LNCaP clone FGC (cell line): ENCODE data around the gene SLC6A13.

Experiments
- DNase-seq: peaks from one replicate; pipeline ENCODE4 v3.0.0-alpha.2; 2011; ENCODE audit warnings: low read depth
- H3K4me3 ChIP-seq: 2 replicates; pipeline ENCODE4 v1.5.1; 2011; ENCODE audit warnings: mild to moderate bottlenecking, low read depth, low read length, control low read depth
- TF ChIP-seq, protein P1 (sequence below): IDR thresholded peaks from 2 replicates; pipeline ENCODE4 v1.5.1; 2012; ENCODE audit warnings: mild to moderate bottlenecking; ENCODE audit not compliant: control insufficient read depth, insufficient read depth; ENCODE audit errors: extremely low read depth

The SLC6A13 gene

GRCh38 chr12:211142-211465 is 51.5 kb downstream of the SLC6A13 start:
- no peak overlapping the region for H3K4me3 ChIP-seq
- TF ChIP-seq, protein P1, sequence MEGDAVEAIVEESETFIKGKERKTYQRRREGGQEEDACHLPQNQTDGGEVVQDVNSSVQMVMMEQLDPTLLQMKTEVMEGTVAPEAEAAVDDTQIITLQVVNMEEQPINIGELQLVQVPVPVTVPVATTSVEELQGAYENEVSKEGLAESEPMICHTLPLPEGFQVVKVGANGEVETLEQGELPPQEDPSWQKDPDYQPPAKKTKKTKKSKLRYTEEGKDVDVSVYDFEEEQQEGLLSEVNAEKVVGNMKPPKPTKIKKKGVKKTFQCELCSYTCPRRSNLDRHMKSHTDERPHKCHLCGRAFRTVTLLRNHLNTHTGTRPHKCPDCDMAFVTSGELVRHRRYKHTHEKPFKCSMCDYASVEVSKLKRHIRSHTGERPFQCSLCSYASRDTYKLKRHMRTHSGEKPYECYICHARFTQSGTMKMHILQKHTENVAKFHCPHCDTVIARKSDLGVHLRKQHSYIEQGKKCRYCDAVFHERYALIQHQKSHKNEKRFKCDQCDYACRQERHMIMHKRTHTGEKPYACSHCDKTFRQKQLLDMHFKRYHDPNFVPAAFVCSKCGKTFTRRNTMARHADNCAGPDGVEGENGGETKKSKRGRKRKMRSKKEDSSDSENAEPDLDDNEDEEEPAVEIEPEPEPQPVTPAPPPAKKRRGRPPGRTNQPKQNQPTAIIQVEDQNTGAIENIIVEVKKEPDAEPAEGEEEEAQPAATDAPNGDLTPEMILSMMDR, result no peak
- DNase-seq, result no peak

DNA sequence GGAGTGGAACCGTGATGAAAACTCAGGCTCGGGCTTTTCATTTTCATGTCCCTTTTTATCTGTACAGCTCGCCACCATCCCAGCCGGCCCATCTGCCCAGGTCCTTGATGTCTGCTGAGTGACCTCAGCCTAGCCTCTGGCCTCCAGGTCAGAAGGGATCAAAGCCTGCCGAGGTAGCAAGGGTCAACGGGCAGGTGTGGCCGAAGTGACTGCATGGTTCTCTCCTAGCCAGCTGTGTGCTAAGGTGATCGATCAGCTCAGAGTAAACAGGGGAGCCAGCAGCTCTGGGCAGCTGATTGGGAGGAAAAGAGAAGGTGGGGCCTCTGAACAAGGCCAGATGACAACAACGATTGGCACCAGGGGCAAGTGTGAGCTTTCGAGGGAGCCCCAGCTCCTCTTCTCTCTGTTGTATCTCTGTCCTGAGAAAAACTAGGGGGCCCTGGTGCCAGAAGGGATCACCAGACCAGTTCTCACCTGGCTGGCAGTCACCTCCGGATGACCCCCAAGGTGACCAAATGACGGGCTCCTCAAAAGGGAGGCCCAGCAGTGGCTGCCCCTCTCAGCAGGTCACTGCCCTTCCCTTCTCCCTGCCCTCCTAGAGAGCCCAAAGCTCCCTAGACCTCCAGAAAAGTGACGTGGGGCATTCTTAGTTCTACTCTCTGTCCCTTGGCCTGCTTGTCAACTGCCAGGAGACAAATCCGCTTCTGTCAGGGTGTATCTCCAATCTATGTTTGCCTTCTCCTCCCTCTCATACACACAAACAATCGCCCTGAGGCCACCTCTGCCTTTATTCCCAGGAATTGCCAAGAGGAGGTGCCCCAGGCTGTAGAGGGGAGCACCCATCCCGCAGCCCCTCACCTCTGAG is 52.1 kb downstream of the SLC6A13 start:
- TF ChIP-seq, protein P1, result no peak
- no peak for DNase-seq
- H3K4me3 ChIP-seq, result no peak overlapping the region

- DNase-seq, result no peak
- H3K4me3 ChIP-seq, result no peak overlapping the region
- TF ChIP-seq, protein P1, result no peak
Observed at GRCh38 chr12:209851-210250, 52.8 kb downstream of the SLC6A13 start.

- DNase-seq, result no peak
- TF ChIP-seq, protein P1, result no peak
- H3K4me3 ChIP-seq, result no peak overlapping the region
Observed at GRCh38 chr12:209246-209645, 53.4 kb downstream of the SLC6A13 start.

DNA sequence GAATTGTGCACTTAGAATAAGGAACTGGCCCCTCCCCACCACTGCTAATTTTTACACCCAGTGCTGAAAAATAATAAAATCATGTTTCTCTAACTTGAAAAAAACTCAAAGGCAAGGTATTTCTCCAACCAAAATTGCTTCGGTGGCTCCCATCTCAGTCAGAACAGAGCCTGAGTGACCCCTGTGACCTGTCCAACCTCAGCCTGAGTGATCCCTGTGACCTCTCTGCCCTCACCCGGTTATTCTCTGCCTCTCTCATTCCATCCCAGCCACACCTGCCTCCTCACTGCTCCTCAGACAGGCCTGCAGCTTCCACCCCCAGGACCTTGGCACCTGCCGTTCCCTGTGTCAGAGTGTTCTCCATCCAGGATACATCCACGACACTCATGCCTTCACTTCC is 53.8 kb downstream of the SLC6A13 start:
- TF ChIP-seq, protein P1, result no peak

DNA sequence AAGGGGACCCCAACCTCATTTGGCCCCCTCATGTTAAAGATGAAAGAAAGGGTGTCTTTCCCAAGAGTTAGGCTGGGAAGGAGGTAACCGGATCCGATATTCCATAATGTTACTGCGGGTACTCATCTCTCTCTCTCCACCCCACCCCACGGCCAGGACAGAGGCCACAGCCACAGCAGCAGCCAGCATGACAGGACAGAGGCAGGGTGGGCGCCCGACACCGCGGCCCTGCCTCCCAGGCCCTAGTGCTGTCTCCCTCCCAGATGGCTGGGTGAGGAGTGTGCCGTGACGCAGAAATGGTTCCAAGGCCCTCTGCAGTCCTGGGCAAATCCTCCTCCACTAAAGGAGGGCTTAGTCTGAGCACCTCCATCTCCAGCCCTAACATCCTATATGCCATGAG is 54.8 kb downstream of the SLC6A13 start:
- TF ChIP-seq, protein P1, result no peak
- DNase-seq, result no peak

More for the DNA sequence above, 53.8 kb downstream of the SLC6A13 start:
- H3K4me3 ChIP-seq, result no peak overlapping the region
- DNase-seq, result no peak

More for the DNA sequence above, 54.8 kb downstream of the SLC6A13 start:
- no peak overlapping the region for H3K4me3 ChIP-seq
